HCT116 (cell line): ENCODE results near the gene CMC2. TPM values are rescaled to one million over a fixed set of nuclear protein-coding genes. Genes with fewer than 3 reads are reported as not detected.

Experiments used
- ATAC-seq: fragments of 200-7000 bp; cut with Tn5 transposase; 2 replicates; pipeline ENCODE4 v1.9.1; 2020; ENCODE audit warnings: mild to moderate bottlenecking, moderate library complexity
- BruUV-seq: library from RNA; stranded (reverse); fragments of 400-500 nt; replicated peaks from 2 replicates; lab custom pipeline; 2021; lab: Mats Ljungman, UMichigan
- CTCF ChIA-PET: fragments of 300-600 bp; sonication (Branson Sonifier 250); formaldehyde crosslinking; loops from one replicate; lab custom pipeline; 2021; ENCODE audit warnings: antibody characterized with exemption; lab: Charles Lee
- POLR2A ChIA-PET: fragments of 300-600, 350-600 bp; sonication (Branson Sonifier 250); formaldehyde crosslinking; loops from one replicate; lab custom pipeline; 2021; ENCODE audit warnings: antibody characterized with exemption; lab: Charles Lee
- RAD21 ChIA-PET, 2 experiments: fragments of 300-600 bp; sonication (Branson Sonifier 250); formaldehyde crosslinking; loops; one replicate each; lab custom pipeline; 2023; ENCODE audit warnings: low total read pairs in 2 of 2; ENCODE audit not compliant: uncharacterized antibody in 2 of 2, unreplicated experiment in 2 of 2, low non-redundant PET in 1 of 2; lab: Charles Lee
- DNase-seq: peaks from one replicate; pipeline ENCODE4 v3.0.0-alpha.2; 2010; ENCODE audit warnings: low read depth, low spot score
- H2AFZ ChIP-seq: fragments of 200-600 bp; shearing (Covaris generic), sonication (generic); 2 replicates; pipeline ENCODE4 v1.6.1; 2017; ENCODE audit warnings: low read depth, mixed run types, mixed read lengths, antibody characterized with exemption, low read length; ENCODE audit not compliant: poor library complexity, severe bottlenecking
- H3K27ac ChIP-seq: 2 replicates; pipeline ENCODE4 v1.5.1; 2012; ENCODE audit warnings: low read depth, low read length
- H3K27me3 ChIP-seq: fragments of 200-600 bp; sonication (generic); 2 replicates; pipeline ENCODE4 v1.6.1; 2016; ENCODE audit warnings: mixed run types, low read length, mixed read lengths; ENCODE audit not compliant: insufficient read depth
- H3K36me3 ChIP-seq, 2 experiments: fragments of 200-500 bp in 1 of 2; fragments of 200-600 bp in 1 of 2; sonication (Bioruptor generic) in 1 of 2; sonication (generic) in 1 of 2; 2 replicates each; pipeline versions ENCODE4 v1.5.1 to v1.6.1; 2014 to 2016; ENCODE audit warnings: low read length in 2 of 2, inconsistent platforms in 1 of 2, mixed read lengths in 1 of 2, mixed run types in 1 of 2; ENCODE audit not compliant: insufficient read depth in 2 of 2, control insufficient read depth in 1 of 2
- H3K4me1 ChIP-seq, 2 experiments: fragments of 200-600 bp in 1 of 2; sonication (generic) in 1 of 2; 2 replicates each; pipeline versions ENCODE4 v1.5.1 to v1.6.1; 2012 to 2017; ENCODE audit warnings: low read length in 2 of 2, inconsistent platforms in 1 of 2, mild to moderate bottlenecking in 1 of 2, mixed read lengths in 1 of 2, mixed run types in 1 of 2, moderate library complexity in 1 of 2; ENCODE audit not compliant: insufficient read depth in 2 of 2, control insufficient read depth in 1 of 2
- H3K4me2 ChIP-seq: fragments of 200-600 bp; sonication (generic); 2 replicates; pipeline ENCODE4 v1.6.1; 2017; ENCODE audit warnings: mixed run types, low read length, mixed read lengths
- H3K4me3 ChIP-seq, 2 experiments: fragments of 200-600 bp in 1 of 2; sonication (generic) in 1 of 2; replicated peaks in 1 of 2; 2 replicates each; pipeline ENCODE4 v1.5.1; 2011 to 2016; ENCODE audit warnings: low read length in 2 of 2, control low read depth in 1 of 2, low read depth in 1 of 2, mild to moderate bottlenecking in 1 of 2, mixed read lengths in 1 of 2, mixed run types in 1 of 2
- H3K79me2 ChIP-seq: fragments of 200-600 bp; sonication (generic); 2 replicates; pipeline ENCODE4 v1.6.1; 2017; ENCODE audit warnings: mild to moderate bottlenecking, mixed run types, low read length, moderate library complexity, mixed read lengths; ENCODE audit not compliant: insufficient read depth
- H3K9ac ChIP-seq: fragments of 200-600 bp; sonication (generic); 2 replicates; pipeline ENCODE4 v1.6.1; 2016; ENCODE audit warnings: low read length, mixed read lengths
- H3K9me2 ChIP-seq: fragments of 200-600 bp; sonication (generic), shearing (Covaris generic); 2 replicates; pipeline ENCODE4 v1.6.1; 2017; ENCODE audit warnings: mixed run types, mild to moderate bottlenecking, moderate library complexity; ENCODE audit not compliant: insufficient read depth
- H3K9me3 ChIP-seq, 2 experiments: fragments of 200-500 bp in 1 of 2; fragments of 200-600 bp in 1 of 2; sonication (Bioruptor generic) in 1 of 2; sonication (generic) in 1 of 2; 2 replicates each; pipeline ENCODE4 v1.6.1; 2014 to 2017; ENCODE audit warnings: low read length in 2 of 2, mixed read lengths in 2 of 2, inconsistent platforms in 1 of 2, low read depth in 1 of 2, mild to moderate bottlenecking in 1 of 2, mixed run types in 1 of 2, moderate library complexity in 1 of 2; ENCODE audit not compliant: control insufficient read depth in 1 of 2, insufficient read depth in 1 of 2
- H4K20me1 ChIP-seq: fragments of 200-600 bp; sonication (generic), shearing (Covaris generic); 2 replicates; pipeline ENCODE4 v1.6.1; 2017; ENCODE audit warnings: mixed run types, mild to moderate bottlenecking, moderate library complexity; ENCODE audit not compliant: insufficient read depth
- CBX3 ChIP-seq: IDR thresholded peaks from 2 replicates; pipeline ENCODE4 v1.6.1; 2012; ENCODE audit warnings: low read depth
- EZH2 ChIP-seq: fragments of 200-600 bp; sonication (generic); IDR thresholded peaks from 2 replicates; pipeline ENCODE4 v1.6.1; 2017; ENCODE audit warnings: antibody characterized with exemption, mixed run types
- EZH2phosphoT487 ChIP-seq: fragments of 200-600 bp; IDR thresholded peaks from 2 replicates; pipeline ENCODE4 v1.6.1; 2018; ENCODE audit warnings: antibody characterized with exemption, borderline replicate concordance
- JUND ChIP-seq: IDR thresholded peaks from 2 replicates; pipeline ENCODE4 v1.6.1; 2012
- TCF7L2 ChIP-seq: IDR thresholded peaks from 2 replicates; pipeline ENCODE4 v1.7.0; 2011; ENCODE audit warnings: borderline replicate concordance, inconsistent platforms; ENCODE audit not compliant: insufficient read depth, insufficient read length; ENCODE audit errors: extremely low read depth
- ZFX ChIP-seq: fragments of 450-650 bp; IDR thresholded peaks from 2 replicates; pipeline ENCODE4 v1.6.1; 2017
- ZNF274 ChIP-seq: fragments of 200-500 bp; sonication (Bioruptor generic); IDR thresholded peaks from 2 replicates; pipeline ENCODE4 v1.6.1; 2014; ENCODE audit warnings: mild to moderate bottlenecking, low read depth, low read length, inconsistent platforms
- intact Hi-C: fragments of 100-400 bp; cut with micrococcal nuclease; formaldehyde crosslinking; loops from 2 replicates; pipeline ENCODE4 v1.10.0; 2022
- total RNA-seq: library from RNA; stranded (reverse); gene quantifications from one replicate; pipeline ENCODE4 v1.2.1, GENCODE V29; 2021; ENCODE audit not compliant: unreplicated experiment
- TF ChIP-seq, protein P1 (sequence below): IDR thresholded peaks from 2 replicates; pipeline ENCODE4 v1.6.1; 2012; ENCODE audit warnings: low read depth

CMC2 gene
- total RNA-seq, 1 experiment from 2014 or later = 119 TPM

DNA sequence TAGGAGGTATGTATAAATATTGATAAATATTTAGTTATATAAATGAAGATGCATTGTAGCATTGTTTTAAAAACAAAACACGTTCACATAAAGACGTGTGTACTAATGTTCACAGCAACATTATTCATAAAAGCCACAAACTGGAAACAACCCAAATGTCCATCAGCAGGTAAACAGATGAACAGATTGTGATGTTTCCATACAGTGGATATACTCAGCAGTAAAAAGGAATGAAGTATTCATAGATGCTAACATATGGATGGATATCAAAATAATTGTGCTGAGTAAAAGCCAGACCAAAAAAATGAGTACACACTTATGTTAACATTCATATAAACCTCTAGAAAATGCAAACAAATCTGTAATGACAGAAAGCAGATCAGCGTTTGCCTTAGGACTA is 6.3 kb upstream of the CMC2 start:
- ATAC-seq (no peak), DNase-seq (no peak)
- ChIA-PET CTCF (no interaction called here), RAD21 (no interaction called here), POLR2A (no interaction called here)
- no peak overlapping the region for H3K4me3 ChIP-seq
- H2AFZ ChIP-seq = no peak overlapping the region
- no peak overlapping the region for H3K4me2 ChIP-seq
- H4K20me1 ChIP-seq = peaks cover 3% of the 10 kb centered on the region; the same call in 1 of the 2 replicates
- H3K36me3 ChIP-seq = peaks cover 47 to 53% of the 10 kb centered on the region in 2 experiments
- no peak for TF ChIP-seq TCF7L2
- TF ChIP-seq ZNF274 = no peak
- TF ChIP-seq CBX3 = no peak
- H3K27ac ChIP-seq = no peak overlapping the region
- H3K4me1 ChIP-seq = peaks cover 5 to 7% of the 10 kb centered on the region in 2 experiments
- no peak overlapping the region for H3K9ac ChIP-seq
- intact Hi-C loops = no loop called here
- no peaks in the 10 kb centered on the region for H3K27me3 ChIP-seq
- no peaks in the 10 kb centered on the region for H3K9me3 ChIP-seq
- H3K9me2 ChIP-seq = no peaks in the 10 kb centered on the region
- peaks cover 47% of the 10 kb centered on the region for H3K79me2 ChIP-seq
- BruUV-seq = no TSS peak

DNA sequence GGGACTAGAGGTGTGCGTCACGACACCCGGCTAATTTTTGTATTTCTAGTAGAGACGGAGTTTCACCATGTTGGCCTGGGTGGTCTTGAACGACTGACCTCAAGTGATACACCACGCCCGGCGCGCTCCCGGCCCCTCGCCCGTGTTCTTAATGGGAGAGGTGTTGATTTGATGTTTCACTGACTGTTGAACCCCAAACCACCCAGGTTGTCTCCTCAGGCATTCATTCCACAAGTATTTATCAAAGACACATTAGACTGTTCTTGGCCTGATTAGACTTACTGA is 1.8 kb upstream of the CMC2 start:
- POLR2A ChIA-PET = no interaction called here

More for the DNA sequence above, 1.8 kb upstream of the CMC2 start:
- Histone ChIP-seq H3K9me2 (no peaks in the 10 kb centered on the region), H3K4me1 (peaks cover 16 to 26% of the 10 kb centered on the region in 2 experiments), H4K20me1 (peaks cover 19% of the 10 kb centered on the region; the same call in 1 of the 2 replicates), H3K79me2 (peaks cover 86% of the 10 kb centered on the region), H3K27me3 (no peaks in the 10 kb centered on the region), H3K36me3 (peaks cover 9 to 15% of the 10 kb centered on the region in 2 experiments; a peak in 3 of 4 replicates), H3K4me3 (peak overlapping the region; percentile 53 to 93), H3K27ac (peak overlapping the region; percentile 97)
- BruUV-seq = no TSS peak
- CTCF ChIA-PET = no interaction called here
- intact Hi-C loops = loop anchor here (5.0 to 10.0 kb wide), 2 partner anchors 134 to 186 kb away; no protein-coding TSS in a partner anchor
- no peak for TF ChIP-seq EZH2
- no peak for TF ChIP-seq ZFX
- TF ChIP-seq, protein P1, sequence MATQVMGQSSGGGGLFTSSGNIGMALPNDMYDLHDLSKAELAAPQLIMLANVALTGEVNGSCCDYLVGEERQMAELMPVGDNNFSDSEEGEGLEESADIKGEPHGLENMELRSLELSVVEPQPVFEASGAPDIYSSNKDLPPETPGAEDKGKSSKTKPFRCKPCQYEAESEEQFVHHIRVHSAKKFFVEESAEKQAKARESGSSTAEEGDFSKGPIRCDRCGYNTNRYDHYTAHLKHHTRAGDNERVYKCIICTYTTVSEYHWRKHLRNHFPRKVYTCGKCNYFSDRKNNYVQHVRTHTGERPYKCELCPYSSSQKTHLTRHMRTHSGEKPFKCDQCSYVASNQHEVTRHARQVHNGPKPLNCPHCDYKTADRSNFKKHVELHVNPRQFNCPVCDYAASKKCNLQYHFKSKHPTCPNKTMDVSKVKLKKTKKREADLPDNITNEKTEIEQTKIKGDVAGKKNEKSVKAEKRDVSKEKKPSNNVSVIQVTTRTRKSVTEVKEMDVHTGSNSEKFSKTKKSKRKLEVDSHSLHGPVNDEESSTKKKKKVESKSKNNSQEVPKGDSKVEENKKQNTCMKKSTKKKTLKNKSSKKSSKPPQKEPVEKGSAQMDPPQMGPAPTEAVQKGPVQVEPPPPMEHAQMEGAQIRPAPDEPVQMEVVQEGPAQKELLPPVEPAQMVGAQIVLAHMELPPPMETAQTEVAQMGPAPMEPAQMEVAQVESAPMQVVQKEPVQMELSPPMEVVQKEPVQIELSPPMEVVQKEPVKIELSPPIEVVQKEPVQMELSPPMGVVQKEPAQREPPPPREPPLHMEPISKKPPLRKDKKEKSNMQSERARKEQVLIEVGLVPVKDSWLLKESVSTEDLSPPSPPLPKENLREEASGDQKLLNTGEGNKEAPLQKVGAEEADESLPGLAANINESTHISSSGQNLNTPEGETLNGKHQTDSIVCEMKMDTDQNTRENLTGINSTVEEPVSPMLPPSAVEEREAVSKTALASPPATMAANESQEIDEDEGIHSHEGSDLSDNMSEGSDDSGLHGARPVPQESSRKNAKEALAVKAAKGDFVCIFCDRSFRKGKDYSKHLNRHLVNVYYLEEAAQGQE = no peak
- TF ChIP-seq EZH2phosphoT487 = no peak
- TF ChIP-seq JUND = no peak
- TF ChIP-seq, all 23 proteins: peak for 0
- DNase-seq = no peak
- H3K9ac ChIP-seq = peak overlapping the region; percentile 95
- RAD21 ChIA-PET = no interaction called here
- H2AFZ ChIP-seq = no peak overlapping the region
- H3K4me2 ChIP-seq = peak overlapping the region; percentile 83
- no peak for ATAC-seq
- no peaks in the 10 kb centered on the region for H3K9me3 ChIP-seq
